Body of pancreas (tissue), 4 donors: ENCODE results near the gene WDFY4.

Experiments used
- POLR2A ChIP-seq, 3 donors: fragments of 450-650 bp; IDR thresholded peaks; one replicate each; pipeline ENCODE4 v1.6.1; 2016; ENCODE audit warnings: antibody characterized with exemption in 3 of 3, mild to moderate bottlenecking in 2 of 3
- TF ChIP-seq, protein P1 (sequence below), 7 experiments: fragments of 450-650 bp in 4 of 7; fragments of 200-600 bp in 3 of 7; sonication (generic) in 3 of 7; IDR thresholded peaks; one replicate each; pipeline ENCODE4 v1.5.1; 2016 to 2019; ENCODE audit warnings: antibody characterized with exemption in 7 of 7

DNA sequence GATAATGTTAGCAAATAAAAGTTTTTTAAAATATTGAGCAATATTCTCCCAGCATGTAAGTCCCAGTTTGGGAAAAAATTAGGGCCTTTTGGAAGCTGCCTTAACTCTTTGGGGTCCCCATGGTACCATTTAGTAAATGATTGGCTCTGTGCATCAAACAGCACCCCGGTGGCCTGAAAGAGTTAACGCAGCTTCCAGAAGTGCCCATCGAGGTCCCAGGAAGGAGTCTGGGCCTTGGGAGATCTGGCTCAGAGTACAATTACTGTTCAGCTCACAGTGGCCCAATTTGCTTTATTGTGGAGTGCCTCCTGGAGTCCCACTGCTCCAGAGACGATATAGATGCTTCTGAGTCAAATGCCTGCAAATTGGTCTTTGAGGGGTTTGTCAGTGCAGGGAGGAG lies 31.7 kb downstream of the WDFY4 start:
- TF ChIP-seq POLR2A (IDR thresholded peaks at IDR 0.05), result no peak
- TF ChIP-seq, protein P1, sequence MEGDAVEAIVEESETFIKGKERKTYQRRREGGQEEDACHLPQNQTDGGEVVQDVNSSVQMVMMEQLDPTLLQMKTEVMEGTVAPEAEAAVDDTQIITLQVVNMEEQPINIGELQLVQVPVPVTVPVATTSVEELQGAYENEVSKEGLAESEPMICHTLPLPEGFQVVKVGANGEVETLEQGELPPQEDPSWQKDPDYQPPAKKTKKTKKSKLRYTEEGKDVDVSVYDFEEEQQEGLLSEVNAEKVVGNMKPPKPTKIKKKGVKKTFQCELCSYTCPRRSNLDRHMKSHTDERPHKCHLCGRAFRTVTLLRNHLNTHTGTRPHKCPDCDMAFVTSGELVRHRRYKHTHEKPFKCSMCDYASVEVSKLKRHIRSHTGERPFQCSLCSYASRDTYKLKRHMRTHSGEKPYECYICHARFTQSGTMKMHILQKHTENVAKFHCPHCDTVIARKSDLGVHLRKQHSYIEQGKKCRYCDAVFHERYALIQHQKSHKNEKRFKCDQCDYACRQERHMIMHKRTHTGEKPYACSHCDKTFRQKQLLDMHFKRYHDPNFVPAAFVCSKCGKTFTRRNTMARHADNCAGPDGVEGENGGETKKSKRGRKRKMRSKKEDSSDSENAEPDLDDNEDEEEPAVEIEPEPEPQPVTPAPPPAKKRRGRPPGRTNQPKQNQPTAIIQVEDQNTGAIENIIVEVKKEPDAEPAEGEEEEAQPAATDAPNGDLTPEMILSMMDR (IDR thresholded peaks at IDR 0.05), result no peak
